Cardiac septum (tissue), 1 donor: ENCODE measurements around the gene MARVELD3. TPM values are rescaled to one million over a fixed set of nuclear protein-coding genes. Genes with fewer than 3 reads are reported as not detected.
"Not testable (repeated sequence)": the region's sequence is repeated elsewhere in the genome, so short reads cannot be mapped to it uniquely, and the experiment has no call there.

Experiments
- DNase-seq: peaks from one replicate; pipeline ENCODE4 v3.0.0-alpha.2; 2020; ENCODE audit warnings: low spot score
- intact Hi-C: fragments of 100-400 bp; cut with DNase I; formaldehyde crosslinking; loops from one replicate; pipeline ENCODE4 v1.14.0; 2022
- total RNA-seq: library from RNA; stranded (reverse); fragmentation: NEBNext Ultra II Directional; extraction: Animal tissue kit (Norgen Biotek cat#: 25700); gene quantifications from one replicate; pipeline ENCODE4 v1.2.1, GENCODE V29; 2021
- donor health status: DM: no; HTN: no; CAD: no.

The MARVELD3 gene
- total RNA-seq, 1 donor from 2014 or later: not detected

GRCh38 chr16:71614956-71615355, 11.0 kb upstream of the MARVELD3 start:
- DNase-seq, intact Hi-C loops: not testable (repeated sequence)

GRCh38 chr16:71618429-71618828, 7.6 kb upstream of the MARVELD3 start:
- intact Hi-C loops: no loop called here

GRCh38 chr16:71622088-71622487, 3.9 kb upstream of the MARVELD3 start:
- no peak for DNase-seq
- intact Hi-C loops: no loop called here

More at GRCh38 chr16:71618429-71618828, 7.6 kb upstream of the MARVELD3 start:
- no peak for DNase-seq

- DNase-seq: no peak
- intact Hi-C loops: no loop called here
These were observed 2.4 kb upstream of the MARVELD3 start for GRCh38 chr16:71623597-71623996.

GRCh38 chr16:71625113-71625850, 702 bp upstream of the MARVELD3 start:
- no peak for DNase-seq
- intact Hi-C loops: no loop called here

GRCh38 chr16:71626858-71627213, 852 bp downstream of the MARVELD3 start:
- intact Hi-C loops: no loop called here
- DNase-seq: no peak

GRCh38 chr16:71627731-71628181, 1.8 kb downstream of the MARVELD3 start:
- DNase-seq: no peak
- intact Hi-C loops: no loop called here

GRCh38 chr16:71628810-71629209, 2.8 kb downstream of the MARVELD3 start:
- DNase-seq: no peak

GRCh38 chr16:71629278-71630016, 3.5 kb downstream of the MARVELD3 start:
- DNase-seq: no peak
- intact Hi-C loops: no loop called here

More at GRCh38 chr16:71628810-71629209, 2.8 kb downstream of the MARVELD3 start:
- intact Hi-C loops: no loop called here

- DNase-seq: no peak
- intact Hi-C loops: no loop called here
These were observed 4.8 kb downstream of the MARVELD3 start for GRCh38 chr16:71630808-71631207.

GRCh38 chr16:71631776-71632175, 5.8 kb downstream of the MARVELD3 start:
- DNase-seq: no peak
- intact Hi-C loops: no loop called here

GRCh38 chr16:71635632-71636031, 9.6 kb downstream of the MARVELD3 start:
- intact Hi-C loops: no loop called here

GRCh38 chr16:71637398-71637797, 11.4 kb downstream of the MARVELD3 start:
- DNase-seq: no peak
- intact Hi-C loops: no loop called here

More at GRCh38 chr16:71635632-71636031, 9.6 kb downstream of the MARVELD3 start:
- no peak for DNase-seq

GRCh38 chr16:71645450-71645849, 19.5 kb downstream of the MARVELD3 start:
- DNase-seq: no peak
- intact Hi-C loops: no loop called here

- DNase-seq: no peak
- intact Hi-C loops: no loop called here
These were observed 21.4 kb downstream of the MARVELD3 start for GRCh38 chr16:71647391-71647790.

- no peak for DNase-seq
- intact Hi-C loops: no loop called here
These were observed 22.2 kb downstream of the MARVELD3 start for GRCh38 chr16:71648162-71648561.

- DNase-seq: no peak
- intact Hi-C loops: no loop called here
These were observed 22.9 kb downstream of the MARVELD3 start for GRCh38 chr16:71648921-71649320.

- intact Hi-C loops: no loop called here
- DNase-seq: no peak
These were observed 23.7 kb downstream of the MARVELD3 start for GRCh38 chr16:71649704-71650103.

GRCh38 chr16:71658771-71659170, 32.8 kb downstream of the MARVELD3 start:
- intact Hi-C loops: no loop called here
- DNase-seq: no peak

- intact Hi-C loops: no loop called here
- DNase-seq: no peak
These were observed 33.5 kb downstream of the MARVELD3 start for GRCh38 chr16:71659471-71659870.

- intact Hi-C loops: no loop called here
- no peak for DNase-seq
These were observed 40.3 kb downstream of the MARVELD3 start for GRCh38 chr16:71666264-71666663.
